ENCODE data around the gene TIMELESS. TPM values are rescaled to one million over a fixed set of nuclear protein-coding genes. Genes with fewer than 3 reads are reported as not detected.

TIMELESS gene
- total RNA-seq, 2 donors from 2014 or later, result 64.5 to 85.3 TPM

- H3K4me3 ChIP-seq (ENCODE audit: low read length), result no peak within 1 kb of the TSS
- 94 to 100% methylated on average over 2 to 5 of the region's 5 CpGs for WGBS, 2 experiments (ENCODE audit: insufficient coverage in 1 of 2, insufficient read length in 1 of 2)
- peaks cover 11% of the 10 kb centered on the region for H3K27me3 Mint-ChIP-seq (ENCODE audit: insufficient read depth)
- H3K4me1 ChIP-seq (ENCODE audit: control insufficient read depth, insufficient read depth, low read length), result no peaks in the 10 kb centered on the region
- no peak for TF ChIP-seq CTCF (conservative IDR thresholded peaks at IDR 0.05)
- no peak within 1 kb of the TSS for H3K4me3 Mint-ChIP-seq
- H3K9me3 ChIP-seq (ENCODE audit: control insufficient read depth, low read length), result no peaks in the 10 kb centered on the region
- peaks cover 7% of the 10 kb centered on the region for H3K4me1 Mint-ChIP-seq
- H3K36me3 Mint-ChIP-seq (ENCODE audit: low read depth), result no peaks in the 10 kb centered on the region
- H3K27me3 ChIP-seq (ENCODE audit: control insufficient read depth, insufficient read depth, low read length, poor library complexity, severe bottlenecking), result no peaks in the 10 kb centered on the region
- H3K27ac Mint-ChIP-seq, result no peak within 1 kb of the TSS
- H3K9me3 Mint-ChIP-seq, result no peaks in the 10 kb centered on the region
- H3K27ac ChIP-seq (ENCODE audit: low read depth, low read length), result no peak within 1 kb of the TSS
- H3K9ac ChIP-seq (ENCODE audit: extremely low read depth, low read length, poor library complexity, severe bottlenecking), result no peak within 1 kb of the TSS
- no peak for DNase-seq
- no peaks in the 10 kb centered on the region for H3K36me3 ChIP-seq (ENCODE audit: control insufficient read depth, insufficient read depth, low read length)
Measured at GRCh38 chr12:56454557-56454956, 5.3 kb upstream of the TIMELESS start, which contains the start of gene MIP. MIP (minus strand) TSS chr12:56454657; CDS start chr12:56454613, 44 bp downstream.

GRCh38 chr12:56451147-56451546 is 1.9 kb upstream of the TIMELESS start:
- no peaks in the 10 kb centered on the region for H3K9me3 Mint-ChIP-seq
- H3K4me3 Mint-ChIP-seq, result no peak overlapping the region
- DNase-seq, result no peak
- H3K27me3 Mint-ChIP-seq (ENCODE audit: insufficient read depth), result peaks cover 11% of the 10 kb centered on the region
- no peak overlapping the region for H3K27ac ChIP-seq (ENCODE audit: low read depth, low read length)
- H3K27me3 ChIP-seq (ENCODE audit: control insufficient read depth, insufficient read depth, low read length, poor library complexity, severe bottlenecking), result no peaks in the 10 kb centered on the region
- peaks cover 8% of the 10 kb centered on the region for H3K4me1 Mint-ChIP-seq
- no peaks in the 10 kb centered on the region for H3K36me3 ChIP-seq (ENCODE audit: control insufficient read depth, insufficient read depth, low read length)
- H3K9ac ChIP-seq (ENCODE audit: extremely low read depth, low read length, poor library complexity, severe bottlenecking), result no peak overlapping the region
- no peak overlapping the region for H3K27ac Mint-ChIP-seq
- H3K4me1 ChIP-seq (ENCODE audit: control insufficient read depth, insufficient read depth, low read length), result no peaks in the 10 kb centered on the region
- no peak overlapping the region for H3K4me3 ChIP-seq (ENCODE audit: low read length)
- TF ChIP-seq CTCF (conservative IDR thresholded peaks at IDR 0.05), result no peak
- H3K9me3 ChIP-seq (ENCODE audit: control insufficient read depth, low read length), result no peaks in the 10 kb centered on the region
- H3K36me3 Mint-ChIP-seq (ENCODE audit: low read depth), result peaks cover 10% of the 10 kb centered on the region
- WGBS, 2 experiments (ENCODE audit: insufficient coverage in 1 of 2, insufficient read length in 1 of 2), result 82 to 100% methylated on average over 3 to 5 of the region's 5 CpGs

GRCh38 chr12:56450241-56450640 is 1.0 kb upstream of the TIMELESS start:
- no peaks in the 10 kb centered on the region for H3K36me3 ChIP-seq (ENCODE audit: control insufficient read depth, insufficient read depth, low read length)
- Mint-ChIP-seq H3K36me3 (ENCODE audit: low read depth) (peaks cover 14% of the 10 kb centered on the region), H3K4me1 (peaks cover 8% of the 10 kb centered on the region), H3K9me3 (peaks cover 2% of the 10 kb centered on the region), H3K27me3 (ENCODE audit: insufficient read depth) (peaks cover 11% of the 10 kb centered on the region), H3K4me3 (no peak overlapping the region), H3K27ac (no peak overlapping the region)
- TF ChIP-seq CTCF (conservative IDR thresholded peaks at IDR 0.05), result no peak
- H3K4me3 ChIP-seq (ENCODE audit: low read length), result no peak overlapping the region
- H3K9me3 ChIP-seq (ENCODE audit: control insufficient read depth, low read length), result no peaks in the 10 kb centered on the region
- 89 to 93% methylated on average over 3 of the region's 3 CpGs for WGBS, 2 experiments (ENCODE audit: insufficient coverage in 1 of 2, insufficient read length in 1 of 2)
- DNase-seq, result no peak
- H3K4me1 ChIP-seq (ENCODE audit: control insufficient read depth, insufficient read depth, low read length), result no peaks in the 10 kb centered on the region
- no peak overlapping the region for H3K27ac ChIP-seq (ENCODE audit: low read depth, low read length)
- no peak overlapping the region for H3K9ac ChIP-seq (ENCODE audit: extremely low read depth, low read length, poor library complexity, severe bottlenecking)
- H3K27me3 ChIP-seq (ENCODE audit: control insufficient read depth, insufficient read depth, low read length, poor library complexity, severe bottlenecking), result no peaks in the 10 kb centered on the region

Measured in endodermal cell (in vitro differentiated cells).